GM12872 (cell line): ENCODE results near the gene NINJ1.

ENCODE experiments used
- TF ChIP-seq, protein P1 (sequence below): IDR thresholded peaks from 3 replicates; pipeline ENCODE4 v1.5.1; 2011; ENCODE audit warnings: low read depth, mild to moderate bottlenecking, low read length, moderate library complexity; ENCODE audit not compliant: insufficient read depth

Gene NINJ1

GRCh38 chr9:93177676-93178075 is 43.6 kb upstream of the NINJ1 start:
- TF ChIP-seq, protein P1, sequence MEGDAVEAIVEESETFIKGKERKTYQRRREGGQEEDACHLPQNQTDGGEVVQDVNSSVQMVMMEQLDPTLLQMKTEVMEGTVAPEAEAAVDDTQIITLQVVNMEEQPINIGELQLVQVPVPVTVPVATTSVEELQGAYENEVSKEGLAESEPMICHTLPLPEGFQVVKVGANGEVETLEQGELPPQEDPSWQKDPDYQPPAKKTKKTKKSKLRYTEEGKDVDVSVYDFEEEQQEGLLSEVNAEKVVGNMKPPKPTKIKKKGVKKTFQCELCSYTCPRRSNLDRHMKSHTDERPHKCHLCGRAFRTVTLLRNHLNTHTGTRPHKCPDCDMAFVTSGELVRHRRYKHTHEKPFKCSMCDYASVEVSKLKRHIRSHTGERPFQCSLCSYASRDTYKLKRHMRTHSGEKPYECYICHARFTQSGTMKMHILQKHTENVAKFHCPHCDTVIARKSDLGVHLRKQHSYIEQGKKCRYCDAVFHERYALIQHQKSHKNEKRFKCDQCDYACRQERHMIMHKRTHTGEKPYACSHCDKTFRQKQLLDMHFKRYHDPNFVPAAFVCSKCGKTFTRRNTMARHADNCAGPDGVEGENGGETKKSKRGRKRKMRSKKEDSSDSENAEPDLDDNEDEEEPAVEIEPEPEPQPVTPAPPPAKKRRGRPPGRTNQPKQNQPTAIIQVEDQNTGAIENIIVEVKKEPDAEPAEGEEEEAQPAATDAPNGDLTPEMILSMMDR = no peak

GRCh38 chr9:93174976-93175375 is 40.9 kb upstream of the NINJ1 start:
- TF ChIP-seq, protein P1 = no peak

DNA sequence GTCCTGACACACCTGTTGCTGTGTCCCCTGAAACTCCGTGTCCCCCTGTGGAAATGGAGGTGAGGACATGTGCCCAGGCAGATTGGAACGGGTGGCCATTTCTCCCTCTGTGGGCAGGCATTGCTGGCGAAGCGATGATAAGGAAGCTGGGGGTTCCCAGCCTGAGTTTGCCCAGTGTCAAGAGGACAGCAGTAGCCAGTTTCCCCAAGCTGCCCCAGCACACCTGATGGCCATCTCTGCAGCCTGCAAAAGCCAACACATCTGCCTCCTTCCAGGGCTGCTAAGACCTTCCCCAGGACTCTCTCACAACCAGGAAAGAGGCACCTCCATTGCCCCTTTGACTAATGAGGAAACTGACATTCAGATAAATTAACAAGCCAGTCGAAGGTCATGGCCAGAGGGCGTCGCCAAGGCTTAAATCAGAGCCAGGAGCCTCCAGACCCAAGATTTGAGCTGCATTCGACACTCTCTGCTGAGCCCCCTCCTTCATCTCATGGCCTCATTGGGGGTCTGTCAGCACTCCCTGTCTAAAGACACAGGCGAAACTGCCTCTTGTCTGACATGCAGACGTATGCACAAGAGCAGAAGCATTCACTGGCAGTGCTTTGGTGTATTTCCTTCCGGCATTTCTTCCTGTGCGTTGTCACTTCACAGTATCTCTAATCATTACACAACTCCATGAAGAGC is 39.5 kb upstream of the NINJ1 start:
- TF ChIP-seq, protein P1 = no peak

- TF ChIP-seq, protein P1 = no peak
Observed at GRCh38 chr9:93172666-93173364, 38.8 kb upstream of the NINJ1 start.

- TF ChIP-seq, protein P1 = no peak
Observed at GRCh38 chr9:93171261-93171990, 37.4 kb upstream of the NINJ1 start.

DNA sequence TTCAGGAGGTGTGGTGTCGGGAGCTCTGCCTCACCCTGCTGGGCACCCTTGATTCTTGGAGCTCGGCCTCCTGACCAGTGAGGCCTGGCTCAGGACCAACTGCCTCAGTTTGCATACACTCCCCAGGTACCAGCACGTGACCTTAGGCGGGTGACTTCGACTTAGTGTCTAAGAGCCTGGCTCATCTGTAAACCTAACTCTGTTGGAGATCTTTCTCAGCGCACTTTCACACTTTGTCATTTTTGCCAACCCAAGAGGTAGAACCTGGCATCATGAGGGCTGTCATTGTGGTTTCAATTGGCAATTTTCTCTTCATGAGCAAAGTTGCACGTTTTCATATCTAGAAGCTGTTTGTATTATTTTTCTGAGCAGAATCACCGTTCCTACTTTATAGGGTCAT is 36.5 kb upstream of the NINJ1 start:
- TF ChIP-seq, protein P1 = no peak

- TF ChIP-seq, protein P1 = no peak
Observed at GRCh38 chr9:93169444-93169843, 35.4 kb upstream of the NINJ1 start.
